Left ventricle myocardium inferior (tissue), 1 donor: ENCODE measurements around the gene BRAT1. TPM values are rescaled to one million over a fixed set of nuclear protein-coding genes. Genes with fewer than 3 reads are reported as not detected.

Experiments
- DNase-seq: peaks from one replicate; pipeline ENCODE4 v3.0.0-alpha.2; 2020
- H3K27ac ChIP-seq: fragments of 200-600 bp; replicated peaks from 2 replicates; pipeline ENCODE4 v1.8.0; 2021
- H3K27me3 ChIP-seq: fragments of 200-600 bp; 2 replicates; pipeline ENCODE4 v1.8.0; 2021; ENCODE audit warnings: low read depth
- H3K36me3 ChIP-seq: fragments of 200-600 bp; 2 replicates; pipeline ENCODE4 v1.8.0; 2021
- H3K4me1 ChIP-seq: fragments of 200-600 bp; 2 replicates; pipeline ENCODE4 v1.8.0; 2021
- H3K4me3 ChIP-seq: fragments of 200-600 bp; 2 replicates; pipeline ENCODE4 v1.8.0; 2021; ENCODE audit warnings: mild to moderate bottlenecking, moderate library complexity
- H3K9me3 ChIP-seq: fragments of 200-600 bp; replicated peaks from 2 replicates; pipeline ENCODE4 v1.8.0; 2021
- CTCF ChIP-seq: fragments of 200-600 bp; IDR thresholded peaks from 2 replicates; pipeline ENCODE4 v1.8.0; 2021; ENCODE audit warnings: antibody characterized with exemption, mild to moderate bottlenecking, borderline replicate concordance
- intact Hi-C: fragments of 100-400 bp; cut with micrococcal nuclease; formaldehyde crosslinking; loops from one replicate; pipeline ENCODE4 v1.11.0; 2022
- total RNA-seq: library from RNA; stranded (reverse); fragmentation: NEBNext Ultra II Directional; extraction: Animal tissue kit (Norgen Biotek cat#: 25700); gene quantifications from one replicate; pipeline ENCODE4 v1.2.1, GENCODE V29; 2021
- donor health status: DM: no; HTN: yes; CAD: no; lungs with severe emphysema.

The BRAT1 gene
- total RNA-seq, 1 donor from 2014 or later = 13.7 TPM

GRCh38 chr7:2528481-2529095, 26.7 kb downstream of the BRAT1 start:
- peaks cover 24% of the 10 kb centered on the region for H3K36me3 ChIP-seq
- TF ChIP-seq CTCF = no peak
- no peaks in the 10 kb centered on the region for H3K9me3 ChIP-seq
- DNase-seq = no peak
- H3K27me3 ChIP-seq = peaks cover 46% of the 10 kb centered on the region
- H3K4me3 ChIP-seq = no peak overlapping the region
- intact Hi-C loops = no loop called here
- peak overlapping the region; percentile 71 for H3K27ac ChIP-seq
- H3K4me1 ChIP-seq = peaks cover 70% of the 10 kb centered on the region

GRCh38 chr7:2527505-2528467, 27.5 kb downstream of the BRAT1 start:
- Histone ChIP-seq H3K4me3 (no peak overlapping the region), H3K27ac (peak overlapping the region; percentile 71), H3K4me1 (peaks cover 78% of the 10 kb centered on the region), H3K36me3 (peaks cover 24% of the 10 kb centered on the region), H3K9me3 (no peaks in the 10 kb centered on the region), H3K27me3 (peaks cover 54% of the 10 kb centered on the region)
- DNase-seq = peak; percentile 20
- no peak for TF ChIP-seq CTCF
- intact Hi-C loops = no loop called here

GRCh38 chr7:2526659-2527504, 28.4 kb downstream of the BRAT1 start:
- Histone ChIP-seq H3K4me1 (peaks cover 87% of the 10 kb centered on the region), H3K36me3 (peaks cover 24% of the 10 kb centered on the region), H3K27ac (no peak overlapping the region), H3K27me3 (peaks cover 63% of the 10 kb centered on the region), H3K9me3 (no peaks in the 10 kb centered on the region), H3K4me3 (no peak overlapping the region)
- intact Hi-C loops = no loop called here
- no peak for TF ChIP-seq CTCF
- DNase-seq = no peak

- no peak for DNase-seq
- H3K27ac ChIP-seq = peak overlapping the region; percentile 23
- TF ChIP-seq CTCF = no peak
- intact Hi-C loops = no loop called here
- H3K27me3 ChIP-seq = peaks cover 68% of the 10 kb centered on the region
- peaks cover 88% of the 10 kb centered on the region for H3K4me1 ChIP-seq
- H3K36me3 ChIP-seq = peaks cover 24% of the 10 kb centered on the region
- no peaks in the 10 kb centered on the region for H3K9me3 ChIP-seq
- H3K4me3 ChIP-seq = no peak overlapping the region
These were observed 29.4 kb downstream of the BRAT1 start for GRCh38 chr7:2525658-2526630.
